ENCODE measurements around the gene SKAP1. TPM values are rescaled to one million over a fixed set of nuclear protein-coding genes. Genes with fewer than 3 reads are reported as not detected.
A peak's percentile ranks its signal among the peaks of the same experiment; 100 is the strongest.

SKAP1 gene
- total and polyA plus RNA-seq, 8 donors, result 2.4 to 4.4 (median 3.2) TPM; not detected in 2

DNA sequence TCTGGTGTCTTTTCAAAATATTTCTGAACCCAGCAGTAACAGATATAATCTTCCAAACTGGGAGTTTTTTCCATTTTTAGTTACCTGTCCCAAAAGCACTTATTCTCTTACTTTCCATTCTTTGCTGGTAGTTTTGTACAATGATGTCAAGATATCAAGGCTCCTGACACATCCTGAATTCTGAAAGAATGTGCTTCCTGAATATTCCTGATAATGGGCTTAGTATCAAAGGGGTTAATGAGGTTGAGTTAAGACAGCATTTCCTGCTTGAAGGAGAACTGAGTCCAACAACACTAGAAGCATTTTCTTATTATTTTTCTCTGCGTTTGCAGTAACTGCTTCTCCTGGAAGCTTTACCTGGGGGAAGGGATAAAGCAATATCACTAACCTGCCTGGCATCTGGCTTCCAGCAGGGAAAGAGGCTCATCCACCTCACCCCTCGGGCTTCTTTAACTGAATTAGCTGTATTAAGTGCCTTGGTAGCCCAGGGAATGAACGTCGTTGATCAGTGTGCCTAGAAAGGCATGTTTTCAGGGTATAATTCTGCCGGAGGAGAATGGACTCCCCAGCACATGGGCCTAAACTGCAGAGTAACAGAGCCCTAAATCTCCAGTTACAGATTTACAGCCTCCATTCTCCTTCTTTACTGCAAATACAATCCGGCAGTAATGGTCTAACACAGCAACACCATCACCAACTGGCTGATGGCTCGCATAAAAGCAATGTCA is 188.1 kb downstream of the SKAP1 start:
- Histone ChIP-seq H3K27ac (no peak overlapping the region), H3K4me1 (peaks cover 0 to 37% (median 19%) of the 10 kb centered on the region in 4 donors), H3K36me3 (no peaks in the 10 kb centered on the region), H3K9me3 (no peaks in the 10 kb centered on the region), H3K4me3 (no peak overlapping the region), H3K27me3 (no peaks in the 10 kb centered on the region)
- no peak for DNase-seq
- TF ChIP-seq POLR2AphosphoS5 (IDR thresholded peaks at IDR 0.05) (no peak), EP300 (IDR thresholded peaks at IDR 0.05) (no peak), POLR2A (IDR thresholded peaks at IDR 0.05) (no peak)
- TF ChIP-seq, protein P1, sequence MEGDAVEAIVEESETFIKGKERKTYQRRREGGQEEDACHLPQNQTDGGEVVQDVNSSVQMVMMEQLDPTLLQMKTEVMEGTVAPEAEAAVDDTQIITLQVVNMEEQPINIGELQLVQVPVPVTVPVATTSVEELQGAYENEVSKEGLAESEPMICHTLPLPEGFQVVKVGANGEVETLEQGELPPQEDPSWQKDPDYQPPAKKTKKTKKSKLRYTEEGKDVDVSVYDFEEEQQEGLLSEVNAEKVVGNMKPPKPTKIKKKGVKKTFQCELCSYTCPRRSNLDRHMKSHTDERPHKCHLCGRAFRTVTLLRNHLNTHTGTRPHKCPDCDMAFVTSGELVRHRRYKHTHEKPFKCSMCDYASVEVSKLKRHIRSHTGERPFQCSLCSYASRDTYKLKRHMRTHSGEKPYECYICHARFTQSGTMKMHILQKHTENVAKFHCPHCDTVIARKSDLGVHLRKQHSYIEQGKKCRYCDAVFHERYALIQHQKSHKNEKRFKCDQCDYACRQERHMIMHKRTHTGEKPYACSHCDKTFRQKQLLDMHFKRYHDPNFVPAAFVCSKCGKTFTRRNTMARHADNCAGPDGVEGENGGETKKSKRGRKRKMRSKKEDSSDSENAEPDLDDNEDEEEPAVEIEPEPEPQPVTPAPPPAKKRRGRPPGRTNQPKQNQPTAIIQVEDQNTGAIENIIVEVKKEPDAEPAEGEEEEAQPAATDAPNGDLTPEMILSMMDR (IDR thresholded peaks at IDR 0.05), result no peak
- intact Hi-C loops (cut with DNase I; ENCODE audit: low total_unique reads), result no loop called here
- WGBS, 5 donors, result 76 to 84% (median 83%) methylated on average over 7 of the region's 7 CpGs

DNA sequence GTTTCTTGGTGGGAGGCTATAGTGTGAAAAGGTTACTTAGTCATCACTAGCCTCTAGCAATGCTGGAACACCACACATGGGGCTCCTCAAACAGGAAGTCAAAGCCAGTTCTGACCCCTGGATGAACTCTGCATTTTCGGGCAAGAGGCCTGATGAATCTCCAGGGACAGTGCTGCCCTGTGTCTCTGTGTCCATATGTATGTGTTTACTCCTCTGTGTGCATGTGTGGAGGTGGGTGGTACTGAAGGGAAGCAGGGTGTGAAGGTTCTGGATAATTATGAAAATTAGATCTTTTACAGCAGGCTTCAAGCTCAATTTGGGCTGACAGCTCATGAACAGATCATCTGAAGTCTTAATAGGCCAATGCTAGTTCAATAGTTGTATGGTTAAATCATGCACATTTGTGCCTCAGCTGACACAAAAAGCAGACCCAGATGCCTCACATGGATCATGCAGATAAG is 188.9 kb downstream of the SKAP1 start:
- intact Hi-C loops (cut with DNase I; ENCODE audit: low total_unique reads), result no loop called here
- no peaks in the 10 kb centered on the region for H3K36me3 ChIP-seq

DNA sequence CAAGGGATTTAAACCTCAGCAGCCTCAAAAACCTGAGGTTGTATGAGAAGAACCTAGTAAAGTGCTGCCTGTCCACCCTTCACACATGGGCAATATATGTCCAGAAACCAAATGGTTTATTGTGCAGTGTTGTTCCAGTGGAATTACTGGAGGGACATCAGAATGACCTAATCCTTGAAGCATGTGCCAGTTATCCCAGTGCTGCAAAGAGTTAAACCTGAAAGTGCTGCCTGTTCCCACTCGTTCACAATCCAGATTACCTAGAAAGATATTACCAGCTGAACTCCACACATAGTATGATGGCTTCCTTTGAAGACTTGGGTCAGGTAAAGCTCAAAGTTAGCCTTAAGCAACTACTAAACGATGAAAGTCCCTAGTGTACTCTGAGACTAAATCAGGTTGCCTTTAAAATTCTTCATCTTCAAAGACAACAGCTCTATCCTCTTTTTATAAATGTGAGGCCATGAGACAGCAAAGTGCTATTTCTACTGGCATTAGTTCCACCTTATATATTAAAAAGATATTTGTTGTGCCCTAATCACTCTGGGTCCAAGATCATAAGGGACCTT is 189.4 kb downstream of the SKAP1 start:
- no peaks in the 10 kb centered on the region for H3K36me3 ChIP-seq
- H3K9me3 ChIP-seq, result no peaks in the 10 kb centered on the region
- no peaks in the 10 kb centered on the region for H3K27me3 ChIP-seq
- 43 to 54% (median 51%) methylated on average over 2 of the region's 2 CpGs for WGBS, 5 donors
- no peak overlapping the region for H3K27ac ChIP-seq
- peak in 1 of 2 donors; percentile 16 for DNase-seq
- TF ChIP-seq POLR2AphosphoS5 (IDR thresholded peaks at IDR 0.05) (no peak), EP300 (IDR thresholded peaks at IDR 0.05) (no peak), POLR2A (IDR thresholded peaks at IDR 0.05) (no peak)
- TF ChIP-seq, protein P1 (IDR thresholded peaks at IDR 0.05), result no peak
- H3K4me1 ChIP-seq, result peaks cover 0 to 37% (median 19%) of the 10 kb centered on the region in 4 donors
- intact Hi-C loops (cut with DNase I; ENCODE audit: low total_unique reads), result no loop called here
- no peak overlapping the region for H3K4me3 ChIP-seq

More for the DNA sequence above, 188.9 kb downstream of the SKAP1 start:
- H3K9me3 ChIP-seq, result no peaks in the 10 kb centered on the region
- DNase-seq, result peak in 1 of 2 donors; percentile 80
- no peak overlapping the region for H3K27ac ChIP-seq
- H3K27me3 ChIP-seq, result no peaks in the 10 kb centered on the region
- TF ChIP-seq POLR2A (IDR thresholded peaks at IDR 0.05) (no peak), EP300 (IDR thresholded peaks at IDR 0.05) (no peak), POLR2AphosphoS5 (IDR thresholded peaks at IDR 0.05) (no peak)
- TF ChIP-seq, protein P1 (IDR thresholded peaks at IDR 0.05), result no peak
- H3K4me3 ChIP-seq, result no peak overlapping the region
- H3K4me1 ChIP-seq, result peaks cover 0 to 37% (median 19%) of the 10 kb centered on the region in 4 donors
- 18 to 49% (median 25%) methylated on average over 1 of the region's 1 CpG for WGBS, 5 donors

DNA sequence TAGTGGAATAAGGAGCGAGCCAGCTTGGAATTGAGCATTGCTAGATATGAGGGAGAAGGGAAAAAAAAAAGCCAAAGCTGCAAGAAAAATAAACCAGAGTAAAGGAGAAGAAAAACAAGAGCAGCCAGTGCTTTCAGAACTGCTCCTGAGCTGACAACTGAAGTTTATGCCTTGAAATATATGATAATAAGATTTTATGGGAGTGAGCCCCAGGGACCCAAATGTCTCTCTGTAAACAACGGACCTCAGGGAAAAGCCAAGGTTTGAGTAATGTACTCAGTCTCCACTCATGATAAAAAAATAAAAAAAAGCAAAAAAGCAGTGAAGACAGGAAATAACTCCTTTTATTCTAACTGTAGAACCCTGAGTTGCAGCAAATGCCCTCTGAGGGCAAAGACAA is 189.9 kb downstream of the SKAP1 start:
- WGBS, 5 donors, result 69 to 82% (median 75%) methylated on average over 2 of the region's 2 CpGs
- H3K36me3 ChIP-seq, result no peaks in the 10 kb centered on the region
- no peaks in the 10 kb centered on the region for H3K27me3 ChIP-seq
- no peak overlapping the region for H3K4me3 ChIP-seq
- DNase-seq, result no peak
- intact Hi-C loops (cut with DNase I; ENCODE audit: low total_unique reads), result no loop called here
- TF ChIP-seq, protein P1 (IDR thresholded peaks at IDR 0.05), result no peak
- TF ChIP-seq POLR2A (IDR thresholded peaks at IDR 0.05) (no peak), EP300 (IDR thresholded peaks at IDR 0.05) (no peak), POLR2AphosphoS5 (IDR thresholded peaks at IDR 0.05) (no peak)
- H3K27ac ChIP-seq, result no peak overlapping the region
- peaks cover 0 to 37% (median 19%) of the 10 kb centered on the region in 4 donors for H3K4me1 ChIP-seq
- no peaks in the 10 kb centered on the region for H3K9me3 ChIP-seq

Measured in stomach (tissue), 9 donors.